ENCODE data around the gene B4GALNT3.

- no peak for TF ChIP-seq CTCF (IDR thresholded peaks at IDR 0.05; ENCODE audit: low read length)
- no peak for TF ChIP-seq EZH2 (IDR thresholded peaks at IDR 0.05; ENCODE audit: borderline replicate concordance, low read length)
Observed at GRCh38 chr12:581746-582145, 122.0 kb downstream of the B4GALNT3 start.

All from OCI-LY1 (cell line).